Esophagus muscularis mucosa (tissue), 4 donors: ENCODE results near the gene KDM6A.

Experiments
- CTCF ChIP-seq, 3 experiments: fragments of 200-600 bp in 2 of 3; fragments of 450-650 bp in 1 of 3; sonication (generic) in 2 of 3; IDR thresholded peaks; one replicate each; pipeline ENCODE4 v1.5.1; 2017 to 2019; ENCODE audit warnings: antibody characterized with exemption in 3 of 3, mild to moderate bottlenecking in 2 of 3, moderate library complexity in 1 of 3
- EP300 ChIP-seq: sonication (generic); formaldehyde crosslinking; IDR thresholded peaks from one replicate; pipeline ENCODE4 v1.6.1; 2017; ENCODE audit warnings: antibody characterized with exemption
- POLR2A ChIP-seq: fragments of 450-650 bp; IDR thresholded peaks from one replicate; pipeline ENCODE4 v1.6.1; 2017; ENCODE audit warnings: antibody characterized with exemption, moderate library complexity, mild to moderate bottlenecking, low read depth
- POLR2AphosphoS5 ChIP-seq, 2 donors: sonication (generic); formaldehyde crosslinking; IDR thresholded peaks; one replicate each; pipeline ENCODE4 v1.6.1; 2017; ENCODE audit warnings: antibody characterized with exemption in 2 of 2

DNA sequence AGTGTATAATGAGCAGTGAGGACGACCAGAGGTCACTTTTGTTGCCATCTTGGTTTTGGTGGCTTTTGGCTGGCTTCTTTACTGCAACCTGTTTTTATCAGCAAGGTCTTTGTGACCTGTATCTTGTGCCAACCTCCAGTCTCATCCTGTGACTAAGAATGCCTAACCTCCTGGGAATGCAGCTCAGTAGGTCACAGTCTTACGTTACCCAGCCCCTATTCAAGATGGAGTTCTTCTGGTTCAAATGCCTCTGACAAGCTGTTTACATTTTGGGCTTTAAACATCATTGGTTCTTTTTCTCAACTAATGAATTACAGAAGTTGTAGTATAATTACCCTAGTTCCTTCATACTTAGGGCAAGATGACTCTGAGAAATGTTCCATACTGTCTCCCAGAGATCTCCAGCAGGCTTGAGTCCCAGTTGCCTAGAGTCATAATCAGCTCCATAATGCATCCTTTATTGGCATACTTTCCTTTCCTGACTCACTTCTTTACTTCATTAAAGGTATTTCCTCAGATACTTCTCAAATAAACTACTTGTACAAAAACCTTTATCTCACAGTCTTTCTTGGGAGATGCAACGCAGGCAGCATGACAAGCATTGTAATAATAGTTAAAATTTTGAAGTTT, 136.5 kb downstream of the KDM6A start:
- no peak for TF ChIP-seq CTCF (IDR thresholded peaks at IDR 0.05)
- no peak for TF ChIP-seq POLR2AphosphoS5 (IDR thresholded peaks at IDR 0.05)
- no peak for TF ChIP-seq POLR2A
- no peak for TF ChIP-seq EP300
